CD1c-positive myeloid dendritic cell (primary cell): ENCODE measurements around the gene SLC9A8.
"Not testable (repeated sequence)": the region's sequence is repeated elsewhere in the genome, so short reads cannot be mapped to it uniquely, and the experiment has no call there.

Source experiments
- DNase-seq: peaks from one replicate; pipeline ENCODE4 v3.0.0-alpha.2; 2016; ENCODE audit errors: extremely low spot score

SLC9A8 gene

DNA sequence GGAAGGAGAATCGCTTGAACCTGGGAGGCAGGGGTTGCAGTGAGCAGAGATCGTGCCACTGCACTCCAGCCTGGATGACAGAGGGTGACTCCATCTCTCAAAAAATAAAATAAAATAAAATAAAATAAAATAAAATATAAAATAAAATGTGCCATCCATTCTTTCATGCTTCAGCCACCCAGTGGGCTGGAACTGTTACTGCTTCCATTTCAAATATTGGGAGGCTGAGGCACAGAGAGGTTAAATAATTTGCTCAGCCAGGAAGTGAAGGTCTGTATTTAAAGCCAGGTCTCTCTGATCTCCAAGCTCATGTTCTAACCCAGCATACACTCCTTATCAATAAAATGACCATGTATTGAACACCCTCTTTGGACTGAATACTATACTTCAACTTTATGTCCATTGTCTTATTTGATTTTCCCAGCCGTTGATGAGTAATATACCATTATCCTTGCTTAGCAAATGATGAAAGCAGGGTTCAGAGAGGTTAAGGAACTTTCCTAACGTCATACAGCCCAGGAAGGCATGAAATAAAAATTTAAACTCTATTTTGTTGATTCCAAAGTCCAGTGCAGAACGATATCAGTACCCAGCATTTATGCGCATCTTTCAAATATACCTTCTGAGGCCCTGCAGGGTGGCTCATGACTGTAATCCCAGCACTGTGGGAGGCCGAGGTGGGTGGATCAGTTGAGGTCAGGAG lies 25.8 kb upstream of the SLC9A8 start:
- DNase-seq: no peak

DNA sequence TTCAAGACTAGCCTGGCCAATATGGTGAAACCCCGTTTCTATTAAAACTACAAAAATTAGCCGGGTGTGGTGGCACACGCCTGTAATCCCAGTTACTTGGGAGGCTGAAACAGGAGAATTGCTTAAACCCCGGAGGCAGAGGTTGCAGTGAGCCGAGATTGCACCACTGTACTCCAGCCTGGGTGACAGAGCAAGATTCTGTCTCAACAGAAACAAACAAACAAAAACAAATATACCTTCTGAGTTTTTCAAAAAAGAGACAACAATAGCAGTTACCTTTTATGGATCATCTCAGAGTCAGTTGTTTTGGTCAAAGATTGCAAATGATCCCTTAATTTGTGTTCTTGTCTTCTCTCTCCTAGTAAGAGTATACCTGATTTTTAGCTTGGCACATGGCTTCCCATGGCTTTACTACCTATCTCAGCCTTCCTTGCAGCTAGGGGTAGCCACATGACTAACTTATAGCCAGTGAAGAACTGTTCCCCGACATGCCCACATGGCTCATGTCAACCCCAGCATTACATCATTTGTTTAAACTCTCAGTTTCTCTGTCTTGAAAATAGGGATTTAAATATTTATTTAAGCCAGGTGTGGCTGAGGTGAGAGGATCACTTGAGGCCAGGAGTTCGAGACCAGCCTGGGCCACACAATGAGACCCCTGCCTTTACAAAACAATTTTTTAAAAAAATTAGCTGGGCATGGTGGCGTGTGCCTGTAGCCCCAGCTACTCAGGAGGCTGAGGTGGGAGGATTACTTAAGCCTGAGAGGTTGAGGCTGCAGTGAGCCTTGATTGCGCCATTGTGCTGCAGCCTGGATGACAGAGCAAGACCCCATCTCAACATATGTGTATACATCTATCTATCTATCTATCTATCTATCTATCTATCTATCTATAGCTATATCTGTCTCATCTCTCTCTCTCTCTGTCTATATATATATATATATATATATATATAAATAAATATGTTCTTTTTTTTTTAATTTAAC lies 25.0 kb upstream of the SLC9A8 start:
- no peak for DNase-seq

DNA sequence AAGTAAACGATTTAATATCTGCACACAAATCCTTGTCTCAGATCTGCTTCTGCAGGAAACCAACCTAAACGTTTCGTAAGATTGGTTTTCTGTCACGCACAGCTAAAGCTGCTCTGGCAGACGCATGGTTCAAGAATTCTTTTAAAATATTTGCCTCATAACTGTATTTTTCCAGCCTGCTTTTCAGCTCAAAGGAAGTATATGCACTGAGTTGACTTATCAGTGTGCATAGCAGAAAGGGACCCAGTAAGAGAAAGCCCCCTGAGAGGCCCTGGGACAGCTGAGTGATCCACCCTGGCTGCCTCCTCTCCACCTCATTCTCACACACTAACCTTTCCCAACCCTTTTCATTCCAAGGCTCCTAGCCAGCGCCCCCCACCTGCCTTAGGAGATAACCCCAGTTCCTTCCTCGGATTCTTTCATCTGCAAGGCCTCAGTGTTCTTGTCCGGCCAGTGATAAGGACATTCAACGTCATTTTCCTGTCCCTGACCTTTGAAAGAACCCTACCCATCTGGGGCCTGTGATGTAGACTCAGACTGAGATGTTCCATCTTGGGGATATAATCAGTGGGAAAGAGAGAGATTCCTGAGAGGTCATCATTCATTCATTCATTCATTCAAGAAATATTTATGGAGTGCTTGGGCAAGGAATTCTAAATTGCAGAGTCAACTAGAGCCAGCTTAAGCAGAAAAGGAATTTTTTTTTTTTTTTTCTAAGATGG lies 22.4 kb upstream of the SLC9A8 start:
- peak; percentile 83 for DNase-seq

DNA sequence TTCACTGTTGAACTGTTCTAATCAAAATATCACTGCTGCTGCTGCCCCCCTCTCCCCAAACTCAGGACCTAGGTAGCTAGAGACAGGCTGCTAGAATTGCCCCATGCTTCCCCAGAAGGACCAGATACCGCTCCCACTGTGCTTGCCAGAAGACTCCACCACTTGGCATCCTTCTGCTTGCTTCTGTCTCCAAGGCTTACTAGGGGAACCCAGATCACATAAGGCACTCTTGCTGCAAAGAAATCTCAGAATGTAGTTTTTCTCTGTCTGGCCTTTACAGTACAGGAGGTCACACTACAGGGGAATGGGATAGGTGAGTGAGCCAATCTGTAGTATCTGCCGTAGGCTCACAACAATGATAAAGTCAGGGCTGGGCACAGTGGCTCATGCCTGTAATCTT lies 21.5 kb upstream of the SLC9A8 start:
- no peak for DNase-seq

DNA sequence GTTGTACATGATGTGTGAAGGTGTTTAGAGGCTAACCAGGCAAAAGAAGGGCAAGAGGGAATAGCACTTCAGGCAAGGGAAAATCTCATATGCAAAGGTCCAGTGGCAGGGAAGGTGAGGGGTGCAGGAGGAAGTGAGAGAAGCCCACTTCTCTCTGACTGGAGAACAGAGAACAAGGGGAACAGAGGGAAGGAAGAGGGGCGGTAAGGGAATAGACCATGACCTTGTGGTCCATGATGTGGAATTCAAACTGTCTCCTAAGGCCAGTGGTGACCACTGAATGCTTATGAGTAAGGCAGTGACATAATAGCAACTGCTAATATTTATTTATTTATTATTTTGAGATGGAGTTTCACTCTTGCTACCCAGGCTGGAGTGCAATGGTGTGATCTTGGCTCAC lies 20.6 kb upstream of the SLC9A8 start:
- peak; percentile 56 for DNase-seq

DNA sequence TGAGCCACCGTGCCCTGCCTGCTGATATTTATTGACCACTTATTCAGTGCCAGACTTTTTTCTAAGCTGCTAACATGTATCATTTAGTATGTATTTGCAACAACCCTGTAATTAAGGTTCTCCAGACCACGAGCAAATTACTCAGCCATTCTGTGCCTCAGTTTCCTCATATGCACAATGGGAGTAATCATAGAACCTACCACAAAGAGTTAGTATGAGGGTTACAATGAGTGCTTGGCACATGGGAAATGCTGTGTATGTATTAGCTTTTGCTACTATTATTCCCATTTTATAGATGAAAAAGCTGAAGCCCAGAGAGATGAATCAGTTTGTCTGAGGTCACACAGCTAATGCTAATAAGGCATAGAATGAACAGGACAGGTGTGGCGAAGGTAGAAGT lies 20.0 kb upstream of the SLC9A8 start:
- no peak for DNase-seq

DNA sequence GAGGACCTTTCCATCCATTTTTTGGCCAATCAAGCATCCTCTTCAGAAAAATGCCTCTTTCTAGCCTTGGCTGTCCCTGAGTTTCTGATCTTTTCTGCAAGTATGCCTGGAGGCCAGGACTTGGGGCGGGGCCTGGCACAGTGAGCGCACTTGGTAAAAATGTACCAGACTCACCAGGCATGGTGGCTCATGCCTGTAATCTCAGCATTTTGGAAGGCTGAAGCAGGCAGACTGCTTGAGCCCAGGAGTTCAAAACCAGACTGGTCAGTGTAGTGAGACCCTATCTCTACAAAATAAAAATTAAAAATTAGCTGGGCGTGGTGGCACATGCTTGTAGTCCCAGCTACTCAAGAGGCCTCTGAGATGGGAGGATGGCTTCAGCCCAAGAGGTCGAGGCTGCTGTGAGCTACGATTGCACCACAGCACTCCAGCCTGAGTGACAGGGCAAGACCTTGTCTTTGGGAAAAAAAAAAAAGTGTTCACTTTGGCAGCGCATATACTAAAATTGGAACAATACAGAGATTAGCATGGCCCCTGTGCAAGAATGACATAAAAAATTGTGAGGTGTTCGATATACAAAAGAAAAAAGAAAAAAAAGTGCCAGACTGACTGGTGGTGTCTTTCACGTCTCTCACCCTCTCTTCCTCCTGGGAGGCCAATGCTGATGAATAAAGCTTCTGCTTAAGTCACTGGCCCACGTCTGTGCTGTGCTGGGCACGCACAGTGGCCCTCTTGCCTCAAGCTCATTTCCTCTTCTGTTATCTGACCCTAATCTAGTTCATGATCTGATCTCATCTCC lies 18.1 kb upstream of the SLC9A8 start:
- DNase-seq: peak; percentile 91

DNA sequence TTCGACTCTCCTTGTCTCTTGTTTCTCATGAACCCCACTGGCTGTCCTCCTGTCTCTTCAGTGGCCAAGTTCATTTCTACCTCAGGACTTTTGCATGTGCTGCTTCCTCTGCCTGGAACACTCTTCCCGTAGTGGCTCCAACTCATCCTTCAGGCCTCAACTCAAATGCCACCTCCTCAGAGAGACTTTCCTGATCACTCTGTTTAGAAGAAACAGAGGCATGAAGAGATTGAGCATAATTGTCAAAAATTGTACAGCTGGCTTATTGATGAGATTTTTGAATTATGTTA lies 17.5 kb upstream of the SLC9A8 start:
- no peak for DNase-seq

DNA sequence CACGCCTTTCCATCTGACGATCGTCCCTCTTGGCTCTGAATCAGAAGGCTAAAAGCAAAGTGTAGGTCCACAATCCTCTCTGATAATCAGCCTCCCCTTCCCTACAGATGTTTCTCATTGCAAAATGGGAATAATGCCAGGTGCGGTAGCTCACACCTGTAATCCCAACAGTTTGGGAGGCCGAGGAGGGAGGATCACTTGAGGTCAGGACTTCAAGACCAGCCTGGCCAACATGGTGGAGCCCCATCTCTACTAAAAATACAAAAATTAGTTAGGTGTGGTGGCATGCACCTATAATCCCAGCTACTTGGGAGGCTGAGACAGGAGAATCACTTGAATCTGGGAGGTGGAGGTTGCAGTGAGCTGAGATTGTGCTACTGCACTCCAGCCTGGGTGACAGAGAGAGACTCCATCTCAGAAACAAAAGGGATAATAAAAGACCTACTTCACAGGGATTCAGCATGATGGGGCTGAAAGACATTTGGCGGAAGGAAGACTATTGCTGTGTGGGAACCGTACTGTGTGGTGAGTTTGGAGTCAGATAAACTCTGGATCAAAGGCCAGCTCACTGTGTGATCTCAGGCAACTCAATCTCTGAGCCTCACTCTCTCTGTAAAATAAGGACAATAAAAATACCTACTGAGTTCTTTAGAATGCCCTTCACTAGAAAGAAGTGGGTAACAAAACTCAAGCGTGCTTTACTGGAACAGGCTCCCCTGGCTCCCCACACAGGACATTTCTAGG lies 15.9 kb upstream of the SLC9A8 start:
- DNase-seq: no peak

DNA sequence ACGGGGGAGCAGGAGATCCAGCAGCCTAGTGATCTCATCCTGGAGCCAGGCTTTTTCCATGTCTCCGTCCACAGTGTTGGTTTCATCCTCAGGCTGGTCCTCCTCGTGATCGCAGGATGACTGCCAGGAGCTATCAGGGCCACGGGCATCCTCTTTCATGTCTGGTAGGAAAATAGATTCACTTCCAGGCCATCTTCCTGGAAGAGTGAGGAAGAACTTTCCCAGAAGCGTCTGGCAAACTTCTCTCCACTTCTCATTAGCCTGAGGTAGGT lies 15.3 kb upstream of the SLC9A8 start:
- DNase-seq: no peak

DNA sequence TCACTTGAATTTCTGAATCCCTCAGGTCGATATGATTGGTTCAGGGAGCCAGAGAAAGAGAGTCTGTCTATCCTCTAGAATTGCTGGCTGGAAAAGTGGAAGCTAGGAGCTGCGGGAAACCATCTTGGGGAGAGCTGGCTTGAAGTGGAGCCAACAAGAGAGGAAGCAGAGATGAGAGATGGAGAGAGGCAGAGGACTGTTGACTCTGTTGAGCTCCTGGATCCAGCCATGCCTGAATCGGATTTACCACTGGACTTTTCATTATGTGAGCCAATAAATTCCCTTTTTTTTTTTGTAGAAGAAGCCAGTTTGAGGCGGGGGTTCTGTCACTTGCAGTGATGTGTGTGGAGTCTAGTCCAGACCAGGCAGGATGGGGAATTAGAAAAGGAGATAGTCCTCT lies 13.9 kb upstream of the SLC9A8 start:
- no peak for DNase-seq

DNA sequence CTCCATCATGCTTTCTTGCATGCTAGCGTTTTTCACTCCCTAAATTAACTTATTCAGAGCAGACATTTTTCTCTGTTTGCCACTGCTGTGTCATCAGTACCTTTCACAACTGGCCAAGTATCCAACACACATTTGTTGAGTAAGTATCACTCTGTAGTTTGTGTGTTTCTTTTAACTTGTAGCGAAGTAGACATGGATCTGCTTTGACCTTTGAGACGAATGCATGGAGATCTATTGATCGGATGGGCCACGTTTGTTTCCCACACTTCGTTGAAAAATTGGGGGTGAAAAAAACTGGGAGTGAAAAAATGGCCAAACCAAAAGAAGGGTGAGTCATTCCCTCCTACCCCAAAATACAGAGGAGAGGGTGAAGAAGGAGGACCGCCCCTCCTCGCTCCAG lies 12.9 kb upstream of the SLC9A8 start:
- no peak for DNase-seq

DNA sequence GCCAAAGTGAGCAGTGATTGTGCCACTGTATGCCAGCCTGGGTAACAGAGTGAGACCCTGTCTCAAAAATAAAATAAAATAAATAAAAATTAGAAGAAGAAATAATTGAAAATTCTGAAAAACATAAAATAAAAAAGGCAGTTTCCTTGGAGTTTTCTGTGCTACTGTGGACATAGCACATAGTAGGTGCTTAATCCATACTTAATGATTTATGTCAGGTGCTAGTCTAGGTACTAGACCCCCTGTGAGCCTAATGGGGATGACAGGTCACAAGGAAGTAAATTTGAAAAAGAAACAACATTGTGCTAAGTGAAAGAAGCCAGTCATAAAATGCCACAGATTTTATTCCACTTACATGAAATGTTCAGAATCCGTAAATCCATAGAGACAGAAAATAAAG lies 9.2 kb upstream of the SLC9A8 start:
- DNase-seq: no peak

DNA sequence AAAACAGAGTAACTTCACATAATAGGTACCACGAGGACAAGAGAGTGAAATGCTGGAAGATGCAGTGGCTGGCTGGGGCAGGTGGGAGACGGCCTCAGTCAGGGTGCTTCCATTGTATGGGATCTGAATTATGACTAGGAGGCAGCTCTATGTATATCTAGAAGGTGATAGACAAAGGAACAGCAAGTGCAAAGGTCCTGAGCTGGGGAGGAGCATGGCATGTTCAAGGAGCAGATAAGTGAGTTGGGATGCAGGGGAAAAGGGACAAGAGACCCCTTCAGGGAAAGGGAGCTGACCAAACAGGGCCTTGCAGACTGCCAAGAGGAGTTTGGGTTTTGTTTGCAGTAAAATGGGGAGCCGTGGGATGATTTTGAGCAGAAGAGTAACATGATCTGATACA lies 8.3 kb upstream of the SLC9A8 start:
- no peak for DNase-seq

DNA sequence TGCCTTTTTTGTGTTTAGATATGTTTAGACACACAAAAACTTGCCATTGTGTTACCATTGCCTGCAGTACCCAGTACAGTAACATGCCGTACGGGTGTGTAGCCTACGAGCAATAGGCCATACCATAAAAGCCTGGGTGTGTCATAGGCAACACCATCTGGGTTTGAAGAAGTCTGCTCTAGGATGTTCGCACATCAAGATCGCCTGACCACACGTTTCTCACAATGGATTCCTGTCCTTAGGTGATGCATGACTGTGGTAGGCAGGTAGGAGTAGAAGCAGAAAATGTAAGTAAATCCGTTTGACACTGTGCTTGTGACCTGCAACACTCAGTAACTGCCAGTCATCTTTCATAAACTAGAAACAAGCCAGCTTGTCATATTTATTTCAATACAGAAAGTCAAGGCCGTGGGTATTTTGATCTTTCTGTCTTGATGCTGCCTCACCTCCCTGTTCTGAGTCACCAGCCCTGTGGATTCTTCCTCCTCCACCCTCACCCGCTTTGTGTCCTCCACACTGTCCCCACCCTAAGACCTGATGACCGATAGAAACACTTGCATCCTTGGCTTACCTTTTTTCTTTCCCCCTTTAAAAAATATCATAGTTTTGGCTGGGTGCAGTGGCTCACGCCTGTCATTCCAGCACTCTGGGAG lies 7.3 kb upstream of the SLC9A8 start:
- DNase-seq: not testable (repeated sequence)

DNA sequence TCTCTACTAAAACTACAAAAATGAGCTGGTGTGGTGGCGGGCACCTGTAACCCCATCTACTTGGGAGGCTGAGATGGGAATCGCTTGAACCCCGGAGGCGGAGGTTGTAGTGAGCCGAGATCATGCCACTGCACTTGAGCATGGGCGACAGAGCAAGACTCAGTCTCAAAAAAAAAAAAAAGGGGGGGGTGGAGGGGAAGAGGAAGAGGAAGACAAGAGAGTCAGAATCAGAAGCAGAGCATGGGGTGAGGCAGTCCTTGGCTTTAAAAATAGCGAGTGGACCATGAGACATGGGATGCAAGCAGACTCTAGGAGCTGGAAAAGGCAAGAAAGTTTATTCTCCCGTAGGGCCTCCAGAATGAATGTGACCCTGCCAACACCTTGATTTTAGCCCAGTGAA lies 3.9 kb upstream of the SLC9A8 start:
- DNase-seq: no peak

DNA sequence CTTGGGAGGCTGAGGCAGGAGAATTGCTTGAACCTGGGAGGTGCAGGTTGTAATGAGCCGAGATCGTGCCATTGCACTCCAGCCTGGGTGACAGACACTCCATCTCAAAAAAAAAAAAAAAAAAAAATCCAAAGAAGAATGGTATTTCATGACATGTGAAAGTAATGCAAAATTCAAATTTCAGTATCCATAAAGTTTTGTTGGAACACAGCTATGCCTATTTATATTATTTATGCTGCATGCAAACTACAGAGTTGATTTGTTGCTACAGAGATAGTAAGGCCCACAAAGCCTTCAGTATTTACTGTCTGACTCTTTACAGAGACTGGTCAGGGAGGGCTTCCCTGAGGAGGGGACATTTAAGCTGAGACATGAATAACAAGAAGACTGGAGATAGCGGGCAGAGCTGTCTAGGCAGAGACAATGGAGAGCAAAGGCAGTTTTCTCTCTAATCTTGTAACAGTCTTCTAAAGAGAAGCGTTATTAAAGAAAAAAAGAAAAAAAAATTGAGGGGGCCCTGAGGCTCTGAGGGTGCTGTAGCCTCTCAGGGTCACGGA lies 2.7 kb upstream of the SLC9A8 start:
- DNase-seq: no peak

DNA sequence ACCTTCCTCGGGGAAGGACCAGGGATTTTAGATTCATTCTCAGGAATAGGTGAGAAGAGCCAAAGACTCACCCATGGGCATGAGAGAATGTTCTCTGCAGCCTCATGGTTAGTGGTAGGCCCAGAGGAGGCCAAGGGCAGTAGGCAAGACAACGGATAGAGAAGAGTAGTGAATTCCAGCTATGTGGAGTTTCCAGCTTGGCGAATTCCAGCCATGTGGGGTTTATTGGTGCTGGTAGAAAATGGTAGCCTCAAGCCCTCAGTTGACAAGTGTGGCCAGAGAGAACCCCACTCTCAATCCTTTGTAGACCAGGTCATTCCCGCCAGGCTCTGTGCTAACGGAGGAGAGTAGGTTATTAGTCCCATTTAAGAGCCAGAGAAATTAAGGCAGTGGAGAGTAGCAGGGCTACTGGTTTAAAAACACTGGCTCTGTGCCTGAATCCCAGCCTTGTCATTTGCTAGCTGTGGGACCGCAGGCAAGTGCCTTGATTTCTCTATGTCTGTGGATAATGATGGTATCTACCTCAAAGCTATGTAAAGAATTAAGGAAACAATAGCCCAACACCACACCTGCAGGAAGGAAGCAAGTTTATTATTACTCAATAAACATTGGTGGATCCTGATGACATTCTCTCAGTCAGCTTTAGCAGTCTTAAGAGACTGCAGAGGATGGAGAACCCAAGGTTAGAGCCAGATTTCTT lies 2.0 kb upstream of the SLC9A8 start:
- DNase-seq: no peak

DNA sequence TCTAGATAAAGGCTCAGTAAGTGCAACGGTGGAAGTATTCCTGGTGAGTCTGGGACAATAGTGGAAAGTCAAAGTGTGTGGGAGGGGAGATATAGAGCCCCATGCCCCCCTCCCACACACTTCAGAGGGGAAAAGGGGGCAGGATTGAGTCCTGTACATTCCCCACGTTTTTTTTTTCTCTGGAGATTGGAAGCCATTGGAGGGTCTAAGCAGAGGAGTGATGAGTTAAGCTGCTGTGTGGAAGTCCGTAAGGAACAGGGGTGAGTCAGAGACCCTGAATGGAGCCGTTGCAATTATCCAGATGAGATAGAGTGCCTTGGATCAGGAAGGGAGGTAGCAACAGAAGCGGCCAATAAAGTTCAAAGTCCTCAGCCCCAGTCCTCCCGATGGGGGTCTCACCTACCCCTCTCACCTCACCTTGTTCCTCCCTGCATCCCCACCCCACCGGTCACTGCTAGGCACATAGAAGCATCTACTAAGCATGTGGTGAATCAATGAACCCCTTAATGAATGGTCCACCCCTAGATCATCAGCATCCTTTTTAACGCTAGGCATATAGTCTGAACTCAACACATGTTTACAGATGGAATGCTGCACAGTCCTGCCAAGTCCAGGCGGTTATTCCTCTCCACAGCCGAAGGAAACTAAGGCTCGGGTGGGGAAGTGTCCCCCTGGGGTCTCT lies 662 bp upstream of the SLC9A8 start:
- no peak for DNase-seq
